ENCODE data around the gene RCSD1. TPM values are rescaled to one million over a fixed set of nuclear protein-coding genes. Genes with fewer than 3 reads are reported as not detected.

Gene RCSD1
- total RNA-seq, 1 experiment from 2014 or later: not detected

GRCh38 chr1:167642501-167642826 is 12.4 kb downstream of the RCSD1 start:
- H3K9me3 ChIP-seq (ENCODE audit: low read depth, low read length, poor library complexity, severe bottlenecking): no peaks in the 10 kb centered on the region
- no peak for DNase-seq (ENCODE audit: low spot score)
- ChIA-PET CTCF (no interaction called here), POLR2A (ENCODE audit: low non-redundant PET) (no interaction called here)
- no peaks in the 10 kb centered on the region for H3K27me3 ChIP-seq (replicated peaks; ENCODE audit: insufficient read depth, low read depth, low read length, poor library complexity)
- no peaks in the 10 kb centered on the region for H3K36me3 ChIP-seq (ENCODE audit: insufficient read depth, low read length, poor library complexity, severe bottlenecking)
- TF ChIP-seq EZH2 (IDR thresholded peaks at IDR 0.05; ENCODE audit: borderline replicate concordance, low read depth, low read length, poor library complexity, severe bottlenecking): no peak
- no peak for TF ChIP-seq CTCF (conservative IDR thresholded peaks at IDR 0.05; ENCODE audit: low read depth, low read length)
- no TSS peak for BruUV-seq (replicated peaks)
- H3K4me3 ChIP-seq (ENCODE audit: low read depth, low read length, poor library complexity, severe bottlenecking): no peak overlapping the region
- no peaks in the 10 kb centered on the region for H3K4me1 ChIP-seq (ENCODE audit: insufficient read depth, low read length, poor library complexity, severe bottlenecking)
- intact Hi-C loops (cut with micrococcal nuclease; ENCODE audit: unreplicated experiment): no loop called here
- no peak overlapping the region for H3K27ac ChIP-seq (ENCODE audit: low read depth, low read length, poor library complexity, severe bottlenecking)

GRCh38 chr1:167643441-167643840 is 13.4 kb downstream of the RCSD1 start:
- Histone ChIP-seq H3K36me3 (ENCODE audit: insufficient read depth, low read length, poor library complexity, severe bottlenecking) (no peaks in the 10 kb centered on the region), H3K4me1 (ENCODE audit: insufficient read depth, low read length, poor library complexity, severe bottlenecking) (no peaks in the 10 kb centered on the region), H3K4me3 (ENCODE audit: low read depth, low read length, poor library complexity, severe bottlenecking) (no peak overlapping the region), H3K27me3 (replicated peaks; ENCODE audit: insufficient read depth, low read depth, low read length, poor library complexity) (no peaks in the 10 kb centered on the region), H3K27ac (ENCODE audit: low read depth, low read length, poor library complexity, severe bottlenecking) (no peak overlapping the region), H3K9me3 (ENCODE audit: low read depth, low read length, poor library complexity, severe bottlenecking) (no peaks in the 10 kb centered on the region)
- no TSS peak for BruUV-seq (replicated peaks)
- POLR2A ChIA-PET (ENCODE audit: low non-redundant PET): no interaction called here
- intact Hi-C loops (cut with micrococcal nuclease; ENCODE audit: unreplicated experiment): no loop called here
- CTCF ChIA-PET: no interaction called here
- DNase-seq (ENCODE audit: low spot score): no peak
- TF ChIP-seq EZH2 (IDR thresholded peaks at IDR 0.05; ENCODE audit: borderline replicate concordance, low read depth, low read length, poor library complexity, severe bottlenecking) (no peak), CTCF (conservative IDR thresholded peaks at IDR 0.05; ENCODE audit: low read depth, low read length) (no peak)

- Histone ChIP-seq H3K27me3 (replicated peaks; ENCODE audit: insufficient read depth, low read depth, low read length, poor library complexity) (no peaks in the 10 kb centered on the region), H3K27ac (ENCODE audit: low read depth, low read length, poor library complexity, severe bottlenecking) (no peak overlapping the region), H3K36me3 (ENCODE audit: insufficient read depth, low read length, poor library complexity, severe bottlenecking) (no peaks in the 10 kb centered on the region), H3K4me3 (ENCODE audit: low read depth, low read length, poor library complexity, severe bottlenecking) (no peak overlapping the region), H3K4me1 (ENCODE audit: insufficient read depth, low read length, poor library complexity, severe bottlenecking) (no peaks in the 10 kb centered on the region), H3K9me3 (ENCODE audit: low read depth, low read length, poor library complexity, severe bottlenecking) (no peaks in the 10 kb centered on the region)
- DNase-seq (ENCODE audit: low spot score): no peak
- POLR2A ChIA-PET (ENCODE audit: low non-redundant PET): no interaction called here
- TF ChIP-seq CTCF (conservative IDR thresholded peaks at IDR 0.05; ENCODE audit: low read depth, low read length) (no peak), EZH2 (IDR thresholded peaks at IDR 0.05; ENCODE audit: borderline replicate concordance, low read depth, low read length, poor library complexity, severe bottlenecking) (no peak)
- intact Hi-C loops (cut with micrococcal nuclease; ENCODE audit: unreplicated experiment): no loop called here
- BruUV-seq (replicated peaks): no TSS peak
- CTCF ChIA-PET: no interaction called here
Observed at GRCh38 chr1:167644551-167644950, 14.5 kb downstream of the RCSD1 start.

Data from A673 (cell line).